NOMO-1 treated with dmso at 0.1 percent for 144 hours (cell line): Measurements from ENCODE around the gene KMT2E.
"Not testable (repeated sequence)": the region's sequence is repeated elsewhere in the genome, so short reads cannot be mapped to it uniquely, and the experiment has no call there.

Source experiments
- DNase-seq: peaks from one replicate; lab custom pipeline; 2025; ENCODE audit not compliant: unreplicated experiment; lab: John Stamatoyannopoulos, UW

The KMT2E gene

GRCh38 chr7:105026750-105027149 lies 12.7 kb downstream of the KMT2E start:
- DNase-seq = no peak

GRCh38 chr7:105027176-105027853 lies 13.3 kb downstream of the KMT2E start:
- no peak for DNase-seq

- DNase-seq = no peak
These were observed 14.0 kb downstream of the KMT2E start for GRCh38 chr7:105028004-105028403.

- DNase-seq = not testable (repeated sequence)
These were observed 14.9 kb downstream of the KMT2E start for GRCh38 chr7:105028941-105029340.

GRCh38 chr7:105030447-105030846 lies 16.4 kb downstream of the KMT2E start:
- no peak for DNase-seq

- DNase-seq = no peak
These were observed 18.7 kb downstream of the KMT2E start for GRCh38 chr7:105032553-105033214.

GRCh38 chr7:105035349-105035748 lies 21.3 kb downstream of the KMT2E start:
- DNase-seq = no peak

GRCh38 chr7:105036217-105037168 lies 22.5 kb downstream of the KMT2E start:
- DNase-seq = no peak

GRCh38 chr7:105037319-105037718 lies 23.3 kb downstream of the KMT2E start:
- no peak for DNase-seq

- no peak for DNase-seq
These were observed 30.6 kb downstream of the KMT2E start for GRCh38 chr7:105044449-105045070.

GRCh38 chr7:105046414-105046813 lies 32.4 kb downstream of the KMT2E start:
- DNase-seq = no peak

GRCh38 chr7:105047932-105048331 lies 33.9 kb downstream of the KMT2E start:
- no peak for DNase-seq

GRCh38 chr7:105050493-105050892 lies 36.5 kb downstream of the KMT2E start:
- no peak for DNase-seq

GRCh38 chr7:105050899-105051298 lies 36.9 kb downstream of the KMT2E start:
- not testable (repeated sequence) for DNase-seq

- DNase-seq = no peak
These were observed 41.1 kb downstream of the KMT2E start for GRCh38 chr7:105055084-105055483.

GRCh38 chr7:105055621-105056020 lies 41.6 kb downstream of the KMT2E start:
- DNase-seq = no peak

GRCh38 chr7:105057472-105057871 lies 43.5 kb downstream of the KMT2E start:
- DNase-seq = no peak

- no peak for DNase-seq
These were observed 46.4 kb downstream of the KMT2E start for GRCh38 chr7:105060437-105060836.

GRCh38 chr7:105060923-105061322 lies 46.9 kb downstream of the KMT2E start:
- DNase-seq = no peak

GRCh38 chr7:105065104-105065503 lies 51.1 kb downstream of the KMT2E start:
- no peak for DNase-seq

GRCh38 chr7:105067691-105068090 lies 53.7 kb downstream of the KMT2E start:
- DNase-seq = no peak
